A673 (cell line): Measurements from ENCODE around the gene KANK4. TPM values are rescaled to one million over a fixed set of nuclear protein-coding genes. Genes with fewer than 3 reads are reported as not detected.
"Not testable (repeated sequence)": the region's sequence is repeated elsewhere in the genome, so short reads cannot be mapped to it uniquely, and the experiment has no call there.

Experiments used
- BruUV-seq: library from RNA; stranded (reverse); fragments of 400-500 nt; replicated peaks from 2 replicates; lab custom pipeline; 2021; lab: Mats Ljungman, UMichigan
- CTCF ChIA-PET: fragments of 300-600 bp; sonication (Branson Sonifier 250); formaldehyde crosslinking; loops from one replicate; lab custom pipeline; 2022; ENCODE audit warnings: antibody characterized with exemption; lab: Charles Lee
- POLR2A ChIA-PET: fragments of 300-600 bp; sonication (Branson Sonifier 250); formaldehyde crosslinking; loops from one replicate; lab custom pipeline; 2022; ENCODE audit warnings: antibody characterized with exemption; ENCODE audit not compliant: low non-redundant PET; lab: Charles Lee
- DNase-seq: peaks from one replicate; pipeline ENCODE4 v3.0.0-alpha.2; 2015; ENCODE audit warnings: low spot score
- H3K27ac ChIP-seq: fragments of 200-600 bp; sonication (generic); 2 replicates; pipeline ENCODE4 v1.5.1; 2016; ENCODE audit warnings: mixed run types, low read depth, mild to moderate bottlenecking, mixed read lengths, antibody characterized with exemption, low read length; ENCODE audit not compliant: poor library complexity, severe bottlenecking
- H3K27me3 ChIP-seq: fragments of 200-600 bp; sonication (generic); replicated peaks from 2 replicates; pipeline ENCODE4 v1.6.1; 2017; ENCODE audit warnings: mixed run types, low read depth, mild to moderate bottlenecking, mixed read lengths, antibody characterized with exemption, low read length; ENCODE audit not compliant: insufficient read depth, poor library complexity
- H3K36me3 ChIP-seq: fragments of 200-600 bp; sonication (generic); 2 replicates; pipeline ENCODE4 v1.6.1; 2016; ENCODE audit warnings: mixed run types, mild to moderate bottlenecking, mixed read lengths, antibody characterized with exemption, low read length; ENCODE audit not compliant: insufficient read depth, poor library complexity, severe bottlenecking
- H3K4me1 ChIP-seq: fragments of 200-600 bp; sonication (generic); 2 replicates; pipeline ENCODE4 v1.6.1; 2017; ENCODE audit warnings: mixed run types, mild to moderate bottlenecking, mixed read lengths, antibody characterized with exemption, low read length; ENCODE audit not compliant: insufficient read depth, poor library complexity, severe bottlenecking
- H3K4me3 ChIP-seq: fragments of 200-600 bp; sonication (generic); 2 replicates; pipeline ENCODE4 v1.5.1; 2016; ENCODE audit warnings: low read depth, mixed run types, mild to moderate bottlenecking, mixed read lengths, low read length; ENCODE audit not compliant: poor library complexity, severe bottlenecking
- H3K9me3 ChIP-seq: fragments of 200-600 bp; sonication (generic); 2 replicates; pipeline ENCODE4 v1.6.1; 2016; ENCODE audit warnings: mixed run types, low read depth, mild to moderate bottlenecking, mixed read lengths, antibody characterized with exemption, low read length; ENCODE audit not compliant: poor library complexity, severe bottlenecking
- EZH2 ChIP-seq: fragments of 200-600 bp; sonication (generic); IDR thresholded peaks from 2 replicates; pipeline ENCODE4 v1.6.1; 2017; ENCODE audit warnings: borderline replicate concordance, low read depth, mild to moderate bottlenecking, mixed read lengths, antibody characterized with exemption, low read length; ENCODE audit not compliant: poor library complexity, severe bottlenecking
- intact Hi-C: fragments of 100-400 bp; cut with micrococcal nuclease; formaldehyde crosslinking; loops from one replicate; pipeline ENCODE4 v1.10.0; 2022; ENCODE audit not compliant: unreplicated experiment
- total RNA-seq: library from RNA; stranded (reverse); gene quantifications from 2 replicates; pipeline ENCODE4 v1.2.3, GENCODE V29; 2021
- TF ChIP-seq, protein P1 (sequence below): fragments of 300-800, 200-600 bp; sonication (generic); conservative IDR thresholded peaks from 2 replicates; pipeline ENCODE4 v1.5.1; 2017; ENCODE audit warnings: low read depth, mild to moderate bottlenecking, antibody characterized with exemption, low read length, moderate library complexity, mixed read lengths

Gene KANK4
- total RNA-seq, 1 experiment from 2014 or later, result 0.24 TPM

DNA sequence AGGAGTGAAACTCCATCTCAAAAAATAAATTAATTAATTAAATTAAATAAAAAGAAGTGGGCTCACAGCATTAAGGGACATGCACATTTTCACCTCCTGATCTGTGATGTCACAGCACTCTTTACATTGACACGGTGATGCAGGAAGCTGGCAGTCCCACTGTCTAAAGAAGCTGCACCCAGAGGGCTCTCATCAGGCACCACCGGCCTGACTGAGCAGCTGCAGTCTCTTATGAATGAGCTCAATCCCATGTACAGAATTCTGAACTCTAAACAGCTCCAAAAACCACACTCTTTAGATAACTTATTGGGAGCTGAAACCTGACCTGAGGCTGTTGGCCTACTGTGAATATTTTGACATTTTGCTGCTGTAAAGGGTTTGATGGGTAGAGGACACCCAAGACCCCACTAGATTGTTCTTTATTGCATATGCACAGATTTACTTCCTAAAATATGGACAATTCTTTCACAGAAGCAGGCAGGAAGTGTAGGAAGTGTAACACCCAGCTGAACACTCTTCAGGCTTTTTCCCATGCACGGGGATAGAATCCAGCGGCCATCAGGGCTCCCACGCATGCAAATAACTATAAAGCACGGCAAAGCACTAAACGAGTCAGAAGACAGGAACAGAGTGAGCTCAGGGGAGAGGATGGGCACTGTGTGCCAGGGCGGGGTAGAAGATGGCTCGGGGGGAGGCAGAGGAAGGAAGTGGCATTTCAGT, 78.4 kb downstream of the KANK4 start:
- no peaks in the 10 kb centered on the region for H3K4me1 ChIP-seq
- no peaks in the 10 kb centered on the region for H3K9me3 ChIP-seq
- no peak for TF ChIP-seq EZH2
- TF ChIP-seq, protein P1, sequence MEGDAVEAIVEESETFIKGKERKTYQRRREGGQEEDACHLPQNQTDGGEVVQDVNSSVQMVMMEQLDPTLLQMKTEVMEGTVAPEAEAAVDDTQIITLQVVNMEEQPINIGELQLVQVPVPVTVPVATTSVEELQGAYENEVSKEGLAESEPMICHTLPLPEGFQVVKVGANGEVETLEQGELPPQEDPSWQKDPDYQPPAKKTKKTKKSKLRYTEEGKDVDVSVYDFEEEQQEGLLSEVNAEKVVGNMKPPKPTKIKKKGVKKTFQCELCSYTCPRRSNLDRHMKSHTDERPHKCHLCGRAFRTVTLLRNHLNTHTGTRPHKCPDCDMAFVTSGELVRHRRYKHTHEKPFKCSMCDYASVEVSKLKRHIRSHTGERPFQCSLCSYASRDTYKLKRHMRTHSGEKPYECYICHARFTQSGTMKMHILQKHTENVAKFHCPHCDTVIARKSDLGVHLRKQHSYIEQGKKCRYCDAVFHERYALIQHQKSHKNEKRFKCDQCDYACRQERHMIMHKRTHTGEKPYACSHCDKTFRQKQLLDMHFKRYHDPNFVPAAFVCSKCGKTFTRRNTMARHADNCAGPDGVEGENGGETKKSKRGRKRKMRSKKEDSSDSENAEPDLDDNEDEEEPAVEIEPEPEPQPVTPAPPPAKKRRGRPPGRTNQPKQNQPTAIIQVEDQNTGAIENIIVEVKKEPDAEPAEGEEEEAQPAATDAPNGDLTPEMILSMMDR, result no peak
- ChIA-PET CTCF (no interaction called here), POLR2A (no interaction called here)
- no peak overlapping the region for H3K27ac ChIP-seq
- DNase-seq, result no peak
- H3K4me3 ChIP-seq, result no peak overlapping the region
- intact Hi-C loops, result no loop called here
- H3K36me3 ChIP-seq, result no peaks in the 10 kb centered on the region
- no peaks in the 10 kb centered on the region for H3K27me3 ChIP-seq
- BruUV-seq, result no TSS peak

GRCh38 chr1:62239652-62240403, 79.4 kb downstream of the KANK4 start:
- POLR2A ChIA-PET, CTCF ChIA-PET, intact Hi-C loops, H3K27me3 ChIP-seq, BruUV-seq, H3K36me3 ChIP-seq, H3K9me3 ChIP-seq, H3K4me1 ChIP-seq, DNase-seq, H3K27ac ChIP-seq, H3K4me3 ChIP-seq: not testable (repeated sequence)

DNA sequence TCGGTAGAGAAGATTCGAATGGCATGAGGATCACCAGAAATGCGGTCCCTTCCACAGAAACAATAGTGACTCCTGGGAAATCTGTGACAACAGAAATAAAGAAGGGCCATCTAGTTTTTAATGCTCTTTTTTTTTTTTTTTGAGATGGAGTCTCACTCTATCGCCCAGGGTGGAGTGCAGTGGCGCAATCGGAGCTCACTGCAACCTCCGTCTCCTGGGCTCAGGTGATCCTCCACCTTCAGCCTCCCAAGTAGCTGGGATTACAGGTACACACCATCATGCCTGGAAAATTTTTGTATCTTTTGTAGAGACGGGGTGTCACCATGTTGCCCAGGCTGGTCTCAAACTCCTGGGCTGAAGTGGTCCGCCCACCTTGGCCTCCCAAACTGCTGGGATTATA, 80.7 kb downstream of the KANK4 start:
- Histone ChIP-seq H3K4me3 (no peak overlapping the region), H3K36me3 (no peaks in the 10 kb centered on the region), H3K27ac (no peak overlapping the region), H3K4me1 (no peaks in the 10 kb centered on the region), H3K27me3 (no peaks in the 10 kb centered on the region), H3K9me3 (no peaks in the 10 kb centered on the region)
- intact Hi-C loops, result no loop called here
- POLR2A ChIA-PET, result no interaction called here
- TF ChIP-seq, protein P1, result no peak
- TF ChIP-seq EZH2, result no peak
- DNase-seq, result no peak
- no TSS peak for BruUV-seq
- CTCF ChIA-PET, result no interaction called here
